Loucy (cell line): Measurements from ENCODE around the gene SLC25A17.
A peak's percentile ranks its signal among the peaks of the same experiment; 100 is the strongest.

Experiments
- H2AFZ ChIP-seq: fragments of 200-600 bp; sonication (generic); 2 replicates; pipeline ENCODE4 v1.6.0; 2016; ENCODE audit warnings: antibody characterized with exemption, mild to moderate bottlenecking, low read length, moderate library complexity
- H3F3A ChIP-seq: fragments of 200-600 bp; 2 replicates; pipeline ENCODE4 v1.6.0; 2016; ENCODE audit warnings: antibody characterized with exemption, low read depth, mild to moderate bottlenecking
- H3K27me3 ChIP-seq: fragments of 200-600 bp; sonication (generic); 2 replicates; pipeline ENCODE4 v1.6.1; 2014; ENCODE audit warnings: low read length, mild to moderate bottlenecking; ENCODE audit not compliant: insufficient read depth, poor library complexity, severe bottlenecking
- H3K36me3 ChIP-seq: fragments of 200-600 bp; sonication (generic); 2 replicates; pipeline ENCODE4 v1.6.1; 2016; ENCODE audit warnings: low read length; ENCODE audit not compliant: insufficient read depth
- H3K4me1 ChIP-seq: fragments of 200-600 bp; sonication (generic); 2 replicates; pipeline ENCODE4 v1.5.1; 2014; ENCODE audit warnings: low read length, mild to moderate bottlenecking; ENCODE audit not compliant: insufficient read depth, poor library complexity, severe bottlenecking
- H3K4me2 ChIP-seq: fragments of 200-600 bp; sonication (generic); 2 replicates; pipeline ENCODE4 v1.6.0; 2014; ENCODE audit warnings: antibody characterized with exemption, low read length, low read depth, mild to moderate bottlenecking; ENCODE audit not compliant: poor library complexity, severe bottlenecking
- H3K4me3 ChIP-seq: fragments of 200-600 bp; sonication (generic); 2 replicates; pipeline ENCODE4 v1.5.1; 2014; ENCODE audit warnings: low read length, mild to moderate bottlenecking, mixed read lengths; ENCODE audit not compliant: poor library complexity, severe bottlenecking
- H3K79me2 ChIP-seq: fragments of 200-600 bp; sonication (generic); 2 replicates; pipeline ENCODE4 v1.6.1; 2014; ENCODE audit warnings: low read length; ENCODE audit not compliant: insufficient read depth
- H3K9ac ChIP-seq: fragments of 200-600 bp; sonication (generic); 2 replicates; pipeline ENCODE4 v1.6.0; 2014; ENCODE audit warnings: mild to moderate bottlenecking, low read depth, low read length, moderate library complexity; ENCODE audit not compliant: poor library complexity, severe bottlenecking
- H3K9me2 ChIP-seq: fragments of 200-600 bp; sonication (generic); replicated peaks from 2 replicates; pipeline ENCODE4 v1.6.1; 2016; ENCODE audit warnings: low read depth, low read length, mixed read lengths
- H3K9me3 ChIP-seq: fragments of 200-600 bp; sonication (generic); 2 replicates; pipeline ENCODE4 v1.6.1; 2014; ENCODE audit warnings: mild to moderate bottlenecking, antibody characterized with exemption, low read length, low read depth; ENCODE audit not compliant: insufficient read depth
- H4K20me1 ChIP-seq: fragments of 200-600 bp; sonication (generic); 2 replicates; pipeline ENCODE4 v1.6.0; 2014; ENCODE audit warnings: antibody characterized with exemption, low read length, mild to moderate bottlenecking; ENCODE audit not compliant: insufficient read depth, poor library complexity, severe bottlenecking
- CTCF ChIP-seq: fragments of 200-600 bp; sonication (generic); conservative IDR thresholded peaks from 2 replicates; pipeline ENCODE4 v1.5.1; 2014; ENCODE audit warnings: mild to moderate bottlenecking, antibody characterized with exemption, low read length
- EZH2phosphoT487 ChIP-seq: fragments of 200-600 bp; IDR thresholded peaks from 2 replicates; pipeline ENCODE4 v1.6.1; 2018; ENCODE audit warnings: antibody characterized with exemption, mild to moderate bottlenecking, moderate library complexity, borderline replicate concordance

The SLC25A17 gene

GRCh38 chr22:40727964-40728615 lies 91.1 kb downstream of the SLC25A17 start:
- Histone ChIP-seq H3K9ac (peak overlapping the region; percentile 71), H3K4me2 (peak overlapping the region; percentile 57), H3K27me3 (no peaks in the 10 kb centered on the region), H4K20me1 (no peaks in the 10 kb centered on the region), H3K36me3 (no peaks in the 10 kb centered on the region), H3F3A (peaks cover 2% of the 10 kb centered on the region; the same call in 1 of the 2 replicates), H3K4me3 (peak overlapping the region; percentile 18), H3K9me2 (no peaks in the 10 kb centered on the region), H3K79me2 (no peaks in the 10 kb centered on the region), H3K4me1 (peaks cover 57% of the 10 kb centered on the region), H2AFZ (peak overlapping the region; percentile 75; the same call in 1 of the 2 replicates), H3K9me3 (no peaks in the 10 kb centered on the region)
- TF ChIP-seq CTCF, result no peak
- TF ChIP-seq EZH2phosphoT487, result no peak

- H4K20me1 ChIP-seq, result no peaks in the 10 kb centered on the region
- no peaks in the 10 kb centered on the region for H3K9me3 ChIP-seq
- H3F3A ChIP-seq, result peaks cover 1% of the 10 kb centered on the region; the same call in 1 of the 2 replicates
- H3K9me2 ChIP-seq, result no peaks in the 10 kb centered on the region
- peak overlapping the region; percentile 75 for H2AFZ ChIP-seq
- no peaks in the 10 kb centered on the region for H3K36me3 ChIP-seq
- no peak overlapping the region for H3K4me3 ChIP-seq
- no peaks in the 10 kb centered on the region for H3K27me3 ChIP-seq
- H3K79me2 ChIP-seq, result no peaks in the 10 kb centered on the region
- TF ChIP-seq CTCF (no peak), EZH2phosphoT487 (no peak)
- H3K4me2 ChIP-seq, result peak overlapping the region; percentile 57
- peak overlapping the region; percentile 71 for H3K9ac ChIP-seq
- peaks cover 50% of the 10 kb centered on the region for H3K4me1 ChIP-seq
Observed at GRCh38 chr22:40727070-40727963, 91.8 kb downstream of the SLC25A17 start.

DNA sequence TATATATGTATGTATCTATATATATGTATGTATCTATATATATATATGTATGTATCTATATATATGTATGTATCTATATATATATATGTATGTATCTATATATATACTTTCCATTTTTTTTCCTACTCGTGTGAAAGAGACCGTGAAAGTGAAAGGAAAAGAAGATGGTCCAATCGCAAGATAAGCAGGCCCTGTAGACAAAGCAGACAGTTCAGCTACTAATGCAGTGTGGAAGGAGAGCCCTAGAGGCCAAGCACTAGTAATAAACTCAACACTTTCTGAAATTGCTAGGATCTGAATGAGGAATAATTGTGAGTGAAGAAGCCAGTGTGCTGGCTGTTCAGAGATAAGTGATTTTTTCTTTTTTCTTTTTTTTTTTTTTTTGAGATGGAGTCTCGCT lies 92.6 kb downstream of the SLC25A17 start:
- no peak overlapping the region for H3K9ac ChIP-seq
- peaks cover 42% of the 10 kb centered on the region for H3K4me1 ChIP-seq
- TF ChIP-seq EZH2phosphoT487 (no peak), CTCF (no peak)
- H3K4me2 ChIP-seq, result no peak overlapping the region
- no peak overlapping the region for H3K4me3 ChIP-seq
- H4K20me1 ChIP-seq, result no peaks in the 10 kb centered on the region
- H3K36me3 ChIP-seq, result no peaks in the 10 kb centered on the region
- no peaks in the 10 kb centered on the region for H3K9me2 ChIP-seq
- no peaks in the 10 kb centered on the region; the same call in 1 of the 2 replicates for H3F3A ChIP-seq
- no peaks in the 10 kb centered on the region for H3K9me3 ChIP-seq
- no peaks in the 10 kb centered on the region for H3K79me2 ChIP-seq
- H3K27me3 ChIP-seq, result no peaks in the 10 kb centered on the region
- H2AFZ ChIP-seq, result no peak overlapping the region
